Heart right ventricle (tissue), 16 donors: Measurements from ENCODE around the gene MDFIC2. TPM values are rescaled to one million over a fixed set of nuclear protein-coding genes. Genes with fewer than 3 reads are reported as not detected.
"Not testable (repeated sequence)": the region's sequence is repeated elsewhere in the genome, so short reads cannot be mapped to it uniquely, and the experiment has no call there.

Source experiments
- ATAC-seq, 8 donors: fragments of 200-7000 bp; cut with Tn5 transposase; one replicate each; pipeline ENCODE4 v1.9.1; 2020; ENCODE audit warnings: mild to moderate bottlenecking in 8 of 8, moderate library complexity in 8 of 8, moderate number of reproducible peaks in 1 of 8
- DNase-seq, 2 donors: peaks; one replicate each; pipeline ENCODE4 v3.0.0-alpha.2; 2020
- H3K27ac ChIP-seq, 10 donors: fragments of 200-600 bp; sonication (generic) in 2 of 10; one replicate each; pipeline versions ENCODE4 v1.5.0 to v1.8.0; 2020 to 2022; ENCODE audit warnings: mild to moderate bottlenecking in 3 of 10
- H3K27me3 ChIP-seq, 7 donors: fragments of 200-600 bp; one replicate each; pipeline ENCODE4 v1.8.0; 2021 to 2022; ENCODE audit warnings: mild to moderate bottlenecking in 2 of 7
- H3K36me3 ChIP-seq, 9 donors: fragments of 200-600 bp; sonication (generic) in 1 of 9; one replicate each; pipeline versions ENCODE4 v1.5.0 to v1.8.0; 2020 to 2022; ENCODE audit warnings: mild to moderate bottlenecking in 2 of 9
- H3K4me1 ChIP-seq, 9 donors: fragments of 200-600 bp; sonication (generic) in 1 of 9; one replicate each; pipeline versions ENCODE4 v1.5.0 to v1.8.0; 2020 to 2022; ENCODE audit warnings: mild to moderate bottlenecking in 4 of 9
- H3K4me3 ChIP-seq, 10 donors: fragments of 200-600 bp; sonication (generic) in 2 of 10; one replicate each; pipeline versions ENCODE4 v1.5.0 to v1.8.0; 2020 to 2022; ENCODE audit warnings: mild to moderate bottlenecking in 7 of 10, moderate library complexity in 2 of 10
- H3K9me3 ChIP-seq, 11 donors: fragments of 200-600 bp in 10 of 11; sonication (generic) in 2 of 11; one replicate each; pipeline versions ENCODE4 v1.5.0 to v1.8.0; 2013 to 2022; ENCODE audit warnings: mild to moderate bottlenecking in 2 of 11, control low read depth in 1 of 11, moderate library complexity in 1 of 11
- CTCF ChIP-seq, 9 donors: fragments of 200-600 bp; sonication (generic) in 2 of 9; IDR thresholded peaks; one replicate each; pipeline versions ENCODE4 v1.5.0 to v1.8.0; 2021 to 2022; ENCODE audit warnings: antibody characterized with exemption in 9 of 9, mild to moderate bottlenecking in 5 of 9, moderate library complexity in 1 of 9
- WGBS, 2 donors: extraction: QIAGEN DNeasy Blood & Tissue Kit; methylation state at CpG; one replicate each; pipeline ENCODE4 v1.1.7; 2013; ENCODE audit warnings: inconsistent platforms in 1 of 2; 5-methylcytosine and 5-hydroxymethylcytosine counted together
- intact Hi-C, 10 donors: fragments of 100-400 bp; cut with DNase I; formaldehyde crosslinking; loops; one replicate each; pipeline versions ENCODE4 v1.11.1 to v1.14.2; 2022
- polyA plus RNA-seq, 2 donors: library from polyadenylated mRNA; stranded (reverse); fragments of 200-250 nt; gene quantifications; one replicate each; pipeline ENCODE4 v1.2.3, GENCODE V29; 2013
- total RNA-seq, 10 donors: library from RNA; stranded (reverse); fragmentation: NEBNext Ultra II Directional in 3 of 10; extraction: Animal tissue kit (Norgen Biotek cat#: 25700) in 3 of 10; gene quantifications; one replicate each; pipeline versions ENCODE4 v1.2.1 to v1.2.4, GENCODE V29; 2021 to 2023
- donor health status: Arrhythmogenic right ventricular cardiomyopathy.
- donor health status: ischemic (EF 13 %, LVEDD 7.1; RV severe dilation, severe dysfunction).
- donor health status: healthy with polysubstance abuse.
- donor health status: DM: no; HTN: yes; CAD: no.
- donor health status: DM: no; HTN: no; CAD: no.
- donor health status: ischemic (EF 25% LVEDD 6.9; RV normal size, moderate dysfunction).
- donor health status: ischemic (EF 25% LVEDD 5.7; RV mildly dilated, moderate dysfunction).
- donor health status: healthy.
- donor health status: DM: yes; HTN: yes; CAD: no.
- donor health status: Ischemic cardiomyopathy.
- donor health status: ischemic (EF 35%, LVEDD 5.7; RV mildly dilated, moderate dysfunction).
- donor health status: nonischemic (EF 11% LVEDD 7.7; RV severe dilation, severe dysfunction).
- donor health status: DM: yes; HTN: yes; CAD: no.
- donor health status: PGD.
- donor health status: ischemic (EF 29% LVEDD 5.4; RV normal size, mild dysfunction).
- donor health status: nonischemic (EF 23%, LVEDD 6.1; RV moderate dilation, normal function).

Gene MDFIC2
- total and polyA plus RNA-seq, 12 donors = 0.06 TPM; not detected in 11

- H3K9me3 ChIP-seq = no peaks in the 10 kb centered on the region
- no peak overlapping the region for H3K4me3 ChIP-seq
- DNase-seq (no peak), ATAC-seq (no peak)
- H3K27ac ChIP-seq = no peak overlapping the region
- H3K27me3 ChIP-seq = no peaks in the 10 kb centered on the region
- intact Hi-C loops = no loop called here
- H3K4me1 ChIP-seq = no peaks in the 10 kb centered on the region
- no peaks in the 10 kb centered on the region for H3K36me3 ChIP-seq
- 73 to 77% methylated on average over 3 of the region's 3 CpGs for WGBS, 2 donors
- no peak for TF ChIP-seq CTCF (IDR thresholded peaks at IDR 0.05)
Observed at GRCh38 chr3:70227437-70227836, 85.0 kb downstream of the MDFIC2 start.

- Histone ChIP-seq H3K4me1 (no peaks in the 10 kb centered on the region), H3K27me3 (no peaks in the 10 kb centered on the region), H3K36me3 (no peaks in the 10 kb centered on the region), H3K9me3 (no peaks in the 10 kb centered on the region), H3K4me3 (no peak overlapping the region), H3K27ac (no peak overlapping the region)
- intact Hi-C loops = no loop called here
- no peak for ATAC-seq
- TF ChIP-seq CTCF (IDR thresholded peaks at IDR 0.05) = no peak
- DNase-seq = no peak
- WGBS, 2 donors = 89 to 94% methylated on average over 3 of the region's 3 CpGs
Observed at GRCh38 chr3:70225146-70225545, 87.3 kb downstream of the MDFIC2 start.

GRCh38 chr3:70224337-70224736 lies 88.1 kb downstream of the MDFIC2 start:
- WGBS, 2 donors = 79 to 87% methylated on average over 5 of the region's 5 CpGs
- DNase-seq (no peak), ATAC-seq (no peak)
- TF ChIP-seq CTCF (IDR thresholded peaks at IDR 0.05) = no peak
- Histone ChIP-seq H3K4me1 (no peaks in the 10 kb centered on the region), H3K9me3 (no peaks in the 10 kb centered on the region), H3K36me3 (no peaks in the 10 kb centered on the region), H3K27ac (no peak overlapping the region), H3K4me3 (no peak overlapping the region), H3K27me3 (no peaks in the 10 kb centered on the region)
- intact Hi-C loops = no loop called here

- WGBS, 2 donors = 61 to 63% methylated on average over 3 of the region's 3 CpGs
- Histone ChIP-seq H3K27ac (no peak overlapping the region), H3K4me1 (no peaks in the 10 kb centered on the region), H3K36me3 (no peaks in the 10 kb centered on the region), H3K27me3 (no peaks in the 10 kb centered on the region), H3K4me3 (no peak overlapping the region), H3K9me3 (no peaks in the 10 kb centered on the region)
- ATAC-seq = no peak
- DNase-seq = no peak
- TF ChIP-seq CTCF (IDR thresholded peaks at IDR 0.05) = no peak
- intact Hi-C loops = no loop called here
Observed at GRCh38 chr3:70218471-70218870, 94.0 kb downstream of the MDFIC2 start.

GRCh38 chr3:70211274-70211673 lies 101.2 kb downstream of the MDFIC2 start:
- ATAC-seq, H3K27me3 ChIP-seq, H3K4me3 ChIP-seq, H3K4me1 ChIP-seq, H3K27ac ChIP-seq, intact Hi-C loops, DNase-seq, H3K9me3 ChIP-seq, H3K36me3 ChIP-seq: not testable (repeated sequence)
